K562 (cell line): ENCODE results near the gene NDFIP1. TPM values are rescaled to one million over a fixed set of nuclear protein-coding genes. Genes with fewer than 3 reads are reported as not detected.

Experiments used
- ATAC-seq: fragments of 200-7000 bp; cut with Tn5 transposase; 3 replicates; pipeline ENCODE4 v1.9.1; 2020; ENCODE audit warnings: moderate library complexity
- BruUV-seq: library from RNA; stranded (reverse); fragments of 400-500 nt; replicated peaks from 2 replicates; lab custom pipeline; 2021; lab: Mats Ljungman, UMichigan
- CTCF ChIA-PET: fragments of 300-600 bp; formaldehyde crosslinking; extraction: SDS; loops from one replicate; lab custom pipeline; 2021; ENCODE audit warnings: low intra/inter-chr PET ratio; lab: Yijun Ruan, JAX
- POLR2A ChIA-PET: fragments of 300-600, 350-650 bp; sonication (Branson Sonifier 250); formaldehyde crosslinking; extraction: SDS; loops from one replicate; lab custom pipeline; 2021; ENCODE audit warnings: antibody characterized with exemption, inconsistent platforms; lab: Yijun Ruan, JAX
- DNase-seq, 4 experiments: peaks; one replicate each; pipeline versions ENCODE4 v3.0.0 to v3.0.0-alpha.2; 2011 to 2018; ENCODE audit warnings: low spot score in 3 of 4, mixed read lengths in 3 of 4; ENCODE audit errors: extremely low read depth in 1 of 4
- FAIRE-seq: peaks from 2 replicates; lab custom pipeline; 2011; peaks lifted over from hg19 to GRCh38; lab: Jason Lieb, UNC
- H2AFZ ChIP-seq: 2 replicates; pipeline ENCODE4 v1.6.0; 2011; ENCODE audit warnings: low read depth, low read length, control low read depth, inconsistent platforms
- H3K27ac ChIP-seq: fragments of 200-600 bp; 3 replicates; pipeline ENCODE4 v1.8.0; 2011; ENCODE audit warnings: low read depth, mild to moderate bottlenecking, control low read depth, inconsistent platforms, low read length, moderate library complexity, mixed read lengths; ENCODE audit errors: extremely low read depth
- H3K27me3 ChIP-seq, 2 experiments: fragments of 300-600 bp in 1 of 2; 2 replicates in 1 of 2; 3 replicates in 1 of 2; pipeline versions ENCODE4 v1.6.0 to v1.8.0; 2011; ENCODE audit warnings: inconsistent platforms in 2 of 2, low read length in 2 of 2, mild to moderate bottlenecking in 1 of 2, mixed read lengths in 1 of 2, moderate library complexity in 1 of 2; ENCODE audit not compliant: control insufficient read depth in 2 of 2, insufficient read depth in 2 of 2
- H3K36me3 ChIP-seq: fragments of 300-600 bp; 3 replicates; pipeline ENCODE4 v1.8.0; 2011; ENCODE audit warnings: mild to moderate bottlenecking, low read length, inconsistent platforms; ENCODE audit not compliant: control insufficient read depth, insufficient read depth
- H3K4me1 ChIP-seq, 2 experiments: fragments of 200-600 bp in 1 of 2; replicated peaks in 1 of 2; 2 replicates in 1 of 2; 3 replicates in 1 of 2; pipeline versions ENCODE4 v1.5.1 to v1.8.0; 2011; ENCODE audit warnings: inconsistent platforms in 2 of 2, low read length in 2 of 2, mild to moderate bottlenecking in 1 of 2, mixed read lengths in 1 of 2, moderate library complexity in 1 of 2; ENCODE audit not compliant: control insufficient read depth in 2 of 2, insufficient read depth in 2 of 2
- H3K4me2 ChIP-seq: 2 replicates; pipeline ENCODE4 v1.6.1; 2011; ENCODE audit warnings: low read length, control low read depth, inconsistent platforms, mixed read lengths; ENCODE audit not compliant: insufficient read depth
- H3K4me3 ChIP-seq: fragments of 200-600 bp; sonication (generic), shearing (Covaris generic); 2 replicates; pipeline ENCODE4 v1.5.1; 2016; ENCODE audit warnings: control low read depth, inconsistent platforms
- H3K79me2 ChIP-seq: fragments of 200-600 bp; 3 replicates; pipeline ENCODE4 v1.8.0; 2011; ENCODE audit warnings: low read length, inconsistent platforms; ENCODE audit not compliant: control insufficient read depth, insufficient read depth
- H3K9ac ChIP-seq, 2 experiments: 2 replicates each; pipeline versions ENCODE4 v1.6.0 to v1.6.1; 2011; ENCODE audit warnings: low read depth in 2 of 2, low read length in 2 of 2, control low read depth in 1 of 2, inconsistent platforms in 1 of 2, mild to moderate bottlenecking in 1 of 2, mixed read lengths in 1 of 2; ENCODE audit not compliant: insufficient read depth in 1 of 2
- H3K9me1 ChIP-seq: one replicate; pipeline ENCODE4 v1.6.0; 2011; ENCODE audit warnings: inconsistent platforms, mild to moderate bottlenecking, low read length, moderate library complexity; ENCODE audit not compliant: control insufficient read depth, insufficient read depth
- H3K9me3 ChIP-seq: replicated peaks from 2 replicates; pipeline ENCODE4 v1.5.1; 2011; ENCODE audit warnings: low read depth, low read length, inconsistent platforms; ENCODE audit not compliant: control insufficient read depth, insufficient read depth
- H4K20me1 ChIP-seq: replicated peaks from 2 replicates; pipeline ENCODE4 v1.6.1; 2011; ENCODE audit warnings: low read length, inconsistent platforms, mixed read lengths; ENCODE audit not compliant: control insufficient read depth, insufficient read depth
- ARID1B ChIP-seq: fragments of 450-650 bp; IDR thresholded peaks from 2 replicates; pipeline ENCODE4 v1.6.1; 2016; ENCODE audit warnings: antibody characterized with exemption, mild to moderate bottlenecking, inconsistent platforms
- C11orf30 ChIP-seq: fragments of 450-650 bp; IDR thresholded peaks from 2 replicates; pipeline ENCODE4 v1.6.1; 2016; ENCODE audit warnings: low read depth, mild to moderate bottlenecking
- CBFA2T3 ChIP-seq: fragments of 450-650 bp; IDR thresholded peaks from 2 replicates; pipeline ENCODE4 v1.6.1; 2017
- EGR1 ChIP-seq: fragments of 450-650 bp; conservative IDR thresholded peaks from 2 replicates; pipeline ENCODE4 v1.6.1; 2017; ENCODE audit warnings: mild to moderate bottlenecking
- FOXA3 ChIP-seq, 2 experiments: fragments of 450-650 bp in 1 of 2; sonication (generic) in 1 of 2; formaldehyde crosslinking; IDR thresholded peaks in 1 of 2; conservative IDR thresholded peaks in 1 of 2; 2 replicates each; pipeline versions ENCODE4 v1.4.0 to v1.8.0; 2020 to 2022; ENCODE audit warnings: mild to moderate bottlenecking in 2 of 2, missing genetic modification reagents in 1 of 2
- HDAC1 ChIP-seq, 2 experiments: fragments of 450-650 bp; IDR thresholded peaks; 2 replicates each; pipeline ENCODE4 v1.6.1; 2016 to 2017; ENCODE audit warnings: inconsistent platforms in 1 of 2, mild to moderate bottlenecking in 1 of 2, moderate library complexity in 1 of 2
- MAFF ChIP-seq: IDR thresholded peaks from 2 replicates; pipeline ENCODE4 v1.6.1; 2012; ENCODE audit warnings: low read length, improper control_type of control experiment
- MAFK ChIP-seq: IDR thresholded peaks from 2 replicates; pipeline ENCODE4 v1.6.1; 2011; ENCODE audit warnings: low read length, improper control_type of control experiment
- MEIS2 ChIP-seq: fragments of 450-650 bp; IDR thresholded peaks from 2 replicates; pipeline ENCODE4 v1.6.1; 2014; ENCODE audit warnings: mild to moderate bottlenecking; ENCODE audit not compliant: partially characterized antibody
- NFE2 ChIP-seq: IDR thresholded peaks from 2 replicates; pipeline ENCODE4 v1.6.1; 2014; ENCODE audit warnings: antibody characterized with exemption, low read depth
- NFIC ChIP-seq: fragments of 450-650 bp; IDR thresholded peaks from 2 replicates; pipeline ENCODE4 v1.6.1; 2017; ENCODE audit warnings: mild to moderate bottlenecking, inconsistent platforms
- SMARCA4 ChIP-seq: fragments of 450-650 bp; IDR thresholded peaks from 2 replicates; pipeline ENCODE4 v1.6.1; 2016
- SP1 ChIP-seq: sonication (generic); formaldehyde crosslinking; IDR thresholded peaks from 2 replicates; pipeline ENCODE4 v1.8.1; 2022; ENCODE audit warnings: mild to moderate bottlenecking, missing genetic modification reagents
- TAL1 ChIP-seq: fragments of 450-650 bp; IDR thresholded peaks from 2 replicates; pipeline ENCODE4 v1.6.1; 2016; ENCODE audit warnings: mild to moderate bottlenecking
- TSC22D4 ChIP-seq: fragments of 450-650 bp; IDR thresholded peaks from 2 replicates; pipeline ENCODE4 v1.6.1; 2016; ENCODE audit warnings: missing genetic modification characterization, missing biosample characterization, control low read depth
- ZBTB34 ChIP-seq: fragments of 250-450 bp; sonication (Bioruptor Pico); IDR thresholded peaks from 2 replicates; pipeline ENCODE4 v1.8.0; 2021; ENCODE audit warnings: mild to moderate bottlenecking, moderate library complexity
- ZEB2 ChIP-seq: fragments of 450-650 bp; IDR thresholded peaks from 2 replicates; pipeline ENCODE4 v1.6.1; 2016
- ZNF316 ChIP-seq: fragments of 450-650 bp; IDR thresholded peaks from 2 replicates; pipeline ENCODE4 v1.6.1; 2016
- WGBS: fragments of 100-300 bp; shearing (Covaris generic); methylation state at CpG from one replicate; pipeline ENCODE4 v1.1.6; 2016; ENCODE audit warnings: low coverage, mixed read lengths; ENCODE audit not compliant: insufficient coverage; ENCODE audit errors: missing lambda C conversion rate; 5-methylcytosine and 5-hydroxymethylcytosine counted together
- in situ Hi-C: fragments of 300-500 bp; cut with MboI; formaldehyde crosslinking; loops from 4 replicates; pipeline ENCODE4 v1.15.0; 2018; ENCODE audit warnings: inconsistent platforms, mixed read lengths
- intact Hi-C: fragments of 100-400 bp; cut with micrococcal nuclease; formaldehyde crosslinking; loops from 2 replicates; pipeline ENCODE4 v1.14.2; 2022
- polyA plus RNA-seq, 8 experiments: library from polyadenylated mRNA; depleted of rRNA in 4 of 8; stranded (reverse) in 5 of 8; unstranded in 3 of 8; fragments of >200 nt; fragmentation: Nextera tagmentation in 2 of 8; fragmentation: Illumina TruSeq in 1 of 8; extraction: Ambion mirVana in 2 of 8; extraction: Trizol in 1 of 8; gene quantifications; 2 replicates each; pipeline versions ENCODE4 v1.2.1 to v1.2.3, GENCODE V29; 2011 to 2014; ENCODE audit warnings: inconsistent platforms in 1 of 8, missing spikeins in 1 of 8
- total RNA-seq, 7 experiments: library from RNA; depleted of rRNA in 6 of 7; stranded (reverse); fragments of >200 nt in 6 of 7; fragmentation: Illumina TruSeq in 2 of 7; extraction: Trizol in 2 of 7; gene quantifications; 2 replicates each; pipeline versions ENCODE4 v1.2.1 to v1.2.3, GENCODE V29; 2011 to 2021; ENCODE audit warnings: low replicate concordance in 1 of 7
- TF ChIP-seq, protein P1 (sequence below): fragments of 450-650 bp; IDR thresholded peaks from 2 replicates; pipeline ENCODE4 v1.6.1; 2016

Gene NDFIP1
- total and polyA plus RNA-seq, 9 of the 15 experiments (the other 6 are each of a cell fraction or from before 2014, with no cell fraction given), result 5.3 to 37.5 (median 31.9) TPM

GRCh38 chr5:142119051-142119625 lies 10.6 kb downstream of the NDFIP1 start (continued):
- peak; percentile 64 for TF ChIP-seq CBFA2T3
- peak; percentile 66 for TF ChIP-seq ARID1B
- peak; percentile 18; the same call in 1 of the 2 replicates for TF ChIP-seq TAL1
- TF ChIP-seq MAFK, result peak; percentile 31; the same call in 1 of the 2 replicates
- TF ChIP-seq MAFF, result peak; percentile 39; the same call in 1 of the 2 replicates
- TF ChIP-seq, protein P1, sequence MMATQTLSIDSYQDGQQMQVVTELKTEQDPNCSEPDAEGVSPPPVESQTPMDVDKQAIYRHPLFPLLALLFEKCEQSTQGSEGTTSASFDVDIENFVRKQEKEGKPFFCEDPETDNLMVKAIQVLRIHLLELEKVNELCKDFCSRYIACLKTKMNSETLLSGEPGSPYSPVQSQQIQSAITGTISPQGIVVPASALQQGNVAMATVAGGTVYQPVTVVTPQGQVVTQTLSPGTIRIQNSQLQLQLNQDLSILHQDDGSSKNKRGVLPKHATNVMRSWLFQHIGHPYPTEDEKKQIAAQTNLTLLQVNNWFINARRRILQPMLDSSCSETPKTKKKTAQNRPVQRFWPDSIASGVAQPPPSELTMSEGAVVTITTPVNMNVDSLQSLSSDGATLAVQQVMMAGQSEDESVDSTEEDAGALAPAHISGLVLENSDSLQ, result 0 out of 2 replicates have a peak, but pooled peaks have one; percentile 9
- TF ChIP-seq ZNF316, result peak; percentile 78
- TF ChIP-seq NFIC, result peak; percentile 85
- TF ChIP-seq HDAC1 (IDR thresholded peaks at IDR 0.05), result no peak
- peak; percentile 48 for TF ChIP-seq EGR1

DNA sequence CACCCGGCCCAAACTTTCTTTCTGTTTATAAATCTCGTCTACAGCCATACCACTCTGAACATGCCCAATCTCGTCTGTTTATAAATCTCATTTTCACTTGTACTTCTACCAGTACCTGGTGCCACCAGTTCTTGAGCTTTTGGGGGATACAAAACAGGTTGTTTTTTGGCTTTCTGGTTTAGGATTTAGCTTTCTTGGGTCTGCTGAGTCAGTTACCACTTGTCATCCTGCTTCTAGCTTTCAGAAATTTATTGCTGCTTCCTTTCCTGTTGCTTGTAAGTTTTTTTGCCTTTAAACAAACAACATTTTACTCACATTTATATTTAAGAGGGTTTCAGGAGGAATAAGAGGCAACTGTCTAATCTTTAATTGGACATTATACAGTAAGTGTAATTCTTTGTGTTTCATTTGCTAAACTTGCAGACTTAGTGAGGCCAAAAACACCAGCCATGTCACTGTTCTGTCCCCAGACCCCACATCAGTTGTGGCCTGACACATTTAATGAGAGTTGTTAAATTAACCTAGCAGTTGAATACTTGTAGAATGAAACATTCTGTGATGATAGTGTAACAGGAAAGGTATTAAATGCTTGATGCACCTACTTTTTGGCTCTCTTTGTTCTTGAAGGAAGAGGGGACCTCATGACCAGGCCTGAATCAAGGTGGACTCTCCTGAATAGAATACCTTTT lies 11.8 kb downstream of the NDFIP1 start:
- POLR2A ChIA-PET, result interaction anchor here (0.7 to 1.7 kb wide), 5 partner anchors 9 to 149 kb away, joined by 3 to 8 read pairs (median 3); no protein-coding TSS in a partner anchor
- in situ Hi-C loops, result no loop called here
- TF ChIP-seq MEIS2, result peak; percentile 72
- TF ChIP-seq ZEB2, result no peak
- no peak for TF ChIP-seq SP1 (CRISPR knock-in tag)
- TF ChIP-seq, protein P1, result peak; percentile 31; the same call in 1 of the 2 replicates
- TF ChIP-seq ZNF316, result peak; percentile 53
- TF ChIP-seq SMARCA4, result peak; percentile 32; the same call in 1 of the 2 replicates
- TF ChIP-seq FOXA3 (CRISPR knock-in tag; conservative IDR thresholded peaks at IDR 0.05 in 1 of 2, IDR thresholded peaks at IDR 0.05 in 1 of 2), result peak in 1 of 2 experiments; percentile 21; a peak in 1 of 4 replicates
- no peak for TF ChIP-seq TSC22D4 (tag)
- peak; percentile 35; the same call in 1 of the 2 replicates for TF ChIP-seq NFE2
- peak; percentile 32; the same call in 1 of the 2 replicates for TF ChIP-seq C11orf30
- no peak for TF ChIP-seq ZBTB34 (CRISPR knock-in tag)

More for the DNA sequence above, 11.8 kb downstream of the NDFIP1 start:
- BruUV-seq, result no TSS peak
- no peak for DNase-seq
- Histone ChIP-seq H3K27ac (peak overlapping the region; percentile 39; the same call in 1 of the 3 replicates), H3K4me2 (no peak overlapping the region), H3K36me3 (peaks cover 23% of the 10 kb centered on the region), H3K4me1 (peaks cover 4 to 23% of the 10 kb centered on the region in 2 experiments; a peak in 4 of 5 replicates), H3K9me1 (no peaks in the 10 kb centered on the region), H3K27me3 (no peaks in the 10 kb centered on the region), H3K79me2 (peaks cover 84% of the 10 kb centered on the region), H2AFZ (no peak overlapping the region), H3K9me3 (no peaks in the 10 kb centered on the region), H3K4me3 (no peak overlapping the region), H4K20me1 (0 out of 2 replicates have a peak, but pooled peaks cover 4% of the 10 kb centered on the region), H3K9ac (peak overlapping the region in 1 of 2 experiments; percentile 11; a peak in 1 of 4 replicates)
- no peak for FAIRE-seq
- intact Hi-C loops, result no loop called here
- peak; percentile 23 for ATAC-seq
- 44% methylated on average over 3 of the region's 3 CpGs for WGBS
- CTCF ChIA-PET, result no interaction called here
